ENCODE measurements around the gene CARS2. TPM values are rescaled to one million over a fixed set of nuclear protein-coding genes. Genes with fewer than 3 reads are reported as not detected.
"Not testable (repeated sequence)": the region's sequence is repeated elsewhere in the genome, so short reads cannot be mapped to it uniquely, and the experiment has no call there.

CARS2 gene
- total RNA-seq, 4 donors from 2014 or later, result 50.6 to 123 (median 97.7) TPM

- no peak for DNase-seq
- TF ChIP-seq, protein P1, sequence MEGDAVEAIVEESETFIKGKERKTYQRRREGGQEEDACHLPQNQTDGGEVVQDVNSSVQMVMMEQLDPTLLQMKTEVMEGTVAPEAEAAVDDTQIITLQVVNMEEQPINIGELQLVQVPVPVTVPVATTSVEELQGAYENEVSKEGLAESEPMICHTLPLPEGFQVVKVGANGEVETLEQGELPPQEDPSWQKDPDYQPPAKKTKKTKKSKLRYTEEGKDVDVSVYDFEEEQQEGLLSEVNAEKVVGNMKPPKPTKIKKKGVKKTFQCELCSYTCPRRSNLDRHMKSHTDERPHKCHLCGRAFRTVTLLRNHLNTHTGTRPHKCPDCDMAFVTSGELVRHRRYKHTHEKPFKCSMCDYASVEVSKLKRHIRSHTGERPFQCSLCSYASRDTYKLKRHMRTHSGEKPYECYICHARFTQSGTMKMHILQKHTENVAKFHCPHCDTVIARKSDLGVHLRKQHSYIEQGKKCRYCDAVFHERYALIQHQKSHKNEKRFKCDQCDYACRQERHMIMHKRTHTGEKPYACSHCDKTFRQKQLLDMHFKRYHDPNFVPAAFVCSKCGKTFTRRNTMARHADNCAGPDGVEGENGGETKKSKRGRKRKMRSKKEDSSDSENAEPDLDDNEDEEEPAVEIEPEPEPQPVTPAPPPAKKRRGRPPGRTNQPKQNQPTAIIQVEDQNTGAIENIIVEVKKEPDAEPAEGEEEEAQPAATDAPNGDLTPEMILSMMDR (IDR thresholded peaks at IDR 0.05), result no peak
- no peak for TF ChIP-seq POLR2A (IDR thresholded peaks at IDR 0.05)
- Histone ChIP-seq H3K9me3 (peaks cover 0 to 4% (median 0%) of the 10 kb centered on the region in 4 donors), H3K27ac (no peak overlapping the region), H3K4me3 (no peak overlapping the region), H3K36me3 (peaks cover 0 to 57% (median 0%) of the 10 kb centered on the region in 3 donors), H3K4me1 (peaks cover 0 to under 1% (median 0%) of the 10 kb centered on the region in 4 donors), H3K27me3 (no peaks in the 10 kb centered on the region)
Measured at GRCh38 chr13:110663491-110663890, 42.4 kb downstream of the CARS2 start.

DNA sequence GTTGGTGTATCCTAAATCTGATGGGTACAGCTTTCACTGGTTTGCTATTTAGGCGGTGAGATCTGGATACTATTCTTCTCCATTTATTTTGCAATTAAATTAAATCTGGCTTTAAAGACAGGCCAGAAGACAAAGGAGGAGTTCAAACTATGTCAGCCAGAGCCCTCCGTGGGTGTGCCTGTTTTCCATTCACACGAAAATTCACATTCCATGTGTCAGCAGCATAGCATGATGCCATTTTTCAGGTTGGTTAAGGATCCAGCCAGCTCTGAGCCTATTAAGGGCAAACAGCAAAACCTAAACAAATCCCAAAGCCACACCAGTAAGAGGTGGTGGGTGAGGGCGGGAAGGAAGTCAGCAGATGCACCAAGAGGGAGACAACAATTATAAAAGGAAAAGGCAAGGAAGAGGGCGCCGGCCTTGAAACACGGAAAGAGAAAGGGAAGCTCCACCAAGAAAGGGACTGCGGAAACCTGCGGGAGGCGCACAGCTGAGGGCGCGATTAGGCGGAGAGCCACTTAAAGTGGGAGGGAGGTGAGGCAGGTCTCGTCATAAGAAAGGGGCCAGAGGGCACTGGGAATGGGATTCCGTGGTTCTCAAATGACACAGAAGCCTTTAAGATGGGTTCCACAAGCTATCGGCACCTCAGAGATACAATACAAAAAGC, 43.0 kb downstream of the CARS2 start:
- H3K9me3 ChIP-seq, result peaks cover 0 to 4% (median 0%) of the 10 kb centered on the region in 4 donors
- H3K4me3 ChIP-seq, result no peak overlapping the region
- TF ChIP-seq, protein P1 (IDR thresholded peaks at IDR 0.05), result no peak
- TF ChIP-seq POLR2A (IDR thresholded peaks at IDR 0.05), result no peak
- H3K4me1 ChIP-seq, result peaks cover 0 to 6% (median 0%) of the 10 kb centered on the region in 4 donors
- peaks cover 0 to 59% (median 0%) of the 10 kb centered on the region in 3 donors for H3K36me3 ChIP-seq
- no peak overlapping the region for H3K27ac ChIP-seq
- DNase-seq, result peak in 1 of 3 donors; percentile 31
- no peaks in the 10 kb centered on the region for H3K27me3 ChIP-seq

DNA sequence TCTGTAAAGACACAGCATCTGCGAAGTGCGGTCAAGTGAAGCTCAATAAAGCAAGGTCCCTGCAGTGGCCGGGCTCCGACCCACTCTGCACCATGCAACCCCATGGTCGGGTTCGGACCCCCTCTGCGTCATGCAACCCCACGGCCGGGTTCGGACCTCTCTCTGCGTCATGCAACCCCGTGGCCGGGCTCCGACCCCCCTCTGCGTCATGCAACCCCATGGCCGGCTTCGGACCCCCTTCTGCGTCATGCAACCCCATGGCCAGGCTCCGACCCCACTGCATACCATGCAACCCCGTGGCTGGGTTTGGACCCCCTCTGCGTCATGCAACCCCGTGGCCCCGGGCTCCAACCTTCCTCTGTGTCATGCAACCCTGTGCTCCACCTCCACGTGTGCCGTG, 43.8 kb downstream of the CARS2 start:
- Histone ChIP-seq H3K36me3 (peaks cover 0 to 60% (median 0%) of the 10 kb centered on the region in 3 donors), H3K27ac (no peak overlapping the region), H3K9me3 (peaks cover 0 to 4% (median 0%) of the 10 kb centered on the region in 4 donors), H3K4me1 (peaks cover 0 to 10% (median 0%) of the 10 kb centered on the region in 4 donors), H3K4me3 (no peak overlapping the region), H3K27me3 (no peaks in the 10 kb centered on the region)
- DNase-seq, result no peak
- TF ChIP-seq, protein P1 (IDR thresholded peaks at IDR 0.05), result no peak
- no peak for TF ChIP-seq POLR2A (IDR thresholded peaks at IDR 0.05)

DNA sequence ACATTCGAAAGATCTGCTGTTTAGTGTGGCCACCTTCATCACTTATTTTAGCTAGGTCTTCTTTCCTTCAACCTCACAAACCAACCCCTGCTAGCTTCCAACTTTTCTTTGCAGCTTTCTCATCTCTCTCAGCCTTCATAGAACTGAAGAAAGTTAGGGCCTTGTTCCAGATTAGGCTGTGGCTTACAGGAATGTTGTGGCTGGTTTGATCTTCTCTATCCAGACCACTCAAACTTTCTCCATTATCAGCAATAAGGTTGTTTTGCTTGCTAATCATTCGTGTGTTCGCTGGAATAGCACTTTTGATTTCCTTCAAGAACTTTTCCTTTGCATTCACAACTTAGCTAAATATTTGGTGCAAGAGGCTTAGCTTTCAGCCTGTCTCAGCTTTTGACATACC, 44.7 kb downstream of the CARS2 start:
- no peak overlapping the region for H3K4me3 ChIP-seq
- peaks cover 0 to 52% (median 0%) of the 10 kb centered on the region in 3 donors for H3K36me3 ChIP-seq
- no peaks in the 10 kb centered on the region for H3K27me3 ChIP-seq
- H3K4me1 ChIP-seq, result peaks cover 0 to 10% (median 0%) of the 10 kb centered on the region in 4 donors
- no peak overlapping the region for H3K27ac ChIP-seq
- TF ChIP-seq POLR2A (IDR thresholded peaks at IDR 0.05), result no peak
- TF ChIP-seq, protein P1 (IDR thresholded peaks at IDR 0.05), result no peak
- no peak for DNase-seq
- H3K9me3 ChIP-seq, result peaks cover 0 to 4% (median 0%) of the 10 kb centered on the region in 4 donors

GRCh38 chr13:110658218-110658911, 47.6 kb downstream of the CARS2 start:
- not testable (repeated sequence) for DNase-seq, H3K27me3 ChIP-seq, H3K4me3 ChIP-seq, H3K9me3 ChIP-seq
- H3K4me1 ChIP-seq, result peaks cover 0 to 10% (median 0%) of the 10 kb centered on the region in 4 donors
- H3K36me3 ChIP-seq, result peaks cover 0 to 33% (median 0%) of the 10 kb centered on the region in 3 donors
- H3K27ac ChIP-seq, result peak overlapping the region in 2 of 4 donors; percentile 3 to 39

GRCh38 chr13:110657196-110657595, 48.7 kb downstream of the CARS2 start:
- Histone ChIP-seq H3K4me3 (no peak overlapping the region), H3K27me3 (no peaks in the 10 kb centered on the region), H3K9me3 (peaks cover 0 to 4% (median 0%) of the 10 kb centered on the region in 4 donors), H3K27ac (no peak overlapping the region), H3K4me1 (peaks cover 0 to 10% (median 0%) of the 10 kb centered on the region in 4 donors), H3K36me3 (peaks cover 0 to 28% (median 0%) of the 10 kb centered on the region in 3 donors)
- no peak for DNase-seq
- TF ChIP-seq, protein P1 (IDR thresholded peaks at IDR 0.05), result no peak
- no peak for TF ChIP-seq POLR2A (IDR thresholded peaks at IDR 0.05)

Measured in Peyer's patch (tissue), 4 donors.